RWPE1 (cell line): ENCODE measurements around the gene DMD.

Source experiments
- CTCF ChIA-PET: fragments of 350-600 bp; sonication (Branson Sonifier 250); formaldehyde crosslinking; extraction: SDS; loops from one replicate; lab custom pipeline; 2021; lab: Yijun Ruan, JAX
- POLR2A ChIA-PET: fragments of 400-600 bp; formaldehyde crosslinking; extraction: SDS; loops from one replicate; lab custom pipeline; 2020; ENCODE audit warnings: antibody characterized with exemption; ENCODE audit not compliant: low non-redundant PET; lab: Yijun Ruan, JAX
- DNase-seq: peaks from one replicate; pipeline ENCODE4 v3.0.0; 2012; ENCODE audit warnings: low spot score
- H3K27ac ChIP-seq: fragments of 450-650 bp; 2 replicates; pipeline ENCODE4 v1.5.1; 2017
- CTCF ChIP-seq: fragments of 450-650 bp; conservative IDR thresholded peaks from 2 replicates; pipeline ENCODE4 v1.5.1; 2017; ENCODE audit warnings: low read depth, mild to moderate bottlenecking

The DMD gene

GRCh38 chrX:31633349-31633748, 1578.0 kb downstream of the DMD start:
- TF ChIP-seq CTCF: no peak
- ChIA-PET CTCF (no interaction called here), POLR2A (no interaction called here)
- H3K27ac ChIP-seq: no peak overlapping the region
- DNase-seq: no peak

GRCh38 chrX:31629195-31629594, 1582.2 kb downstream of the DMD start:
- ChIA-PET POLR2A (no interaction called here), CTCF (no interaction called here)
- no peak for DNase-seq
- no peak overlapping the region for H3K27ac ChIP-seq
- no peak for TF ChIP-seq CTCF

GRCh38 chrX:31609130-31609529, 1602.2 kb downstream of the DMD start:
- peak; percentile 54 for DNase-seq
- ChIA-PET CTCF (no interaction called here), POLR2A (no interaction called here)
- no peak overlapping the region for H3K27ac ChIP-seq
- TF ChIP-seq CTCF: no peak

- ChIA-PET CTCF (interaction anchor here (0.6 kb wide), 1 partner anchor 250 kb away, joined by 3 read pairs; no protein-coding TSS in a partner anchor), POLR2A (no interaction called here)
- no peak for TF ChIP-seq CTCF
- no peak for DNase-seq
- no peak overlapping the region for H3K27ac ChIP-seq
Measured at GRCh38 chrX:31608638-31609037, 1602.7 kb downstream of the DMD start.

GRCh38 chrX:31606771-31607170, 1604.6 kb downstream of the DMD start:
- ChIA-PET POLR2A (no interaction called here), CTCF (no interaction called here)
- no peak overlapping the region for H3K27ac ChIP-seq
- no peak for TF ChIP-seq CTCF
- DNase-seq: peak; percentile 3

- DNase-seq: no peak
- CTCF ChIA-PET: no interaction called here
- POLR2A ChIA-PET: no interaction called here
- no peak for TF ChIP-seq CTCF
- H3K27ac ChIP-seq: no peak overlapping the region
Measured at GRCh38 chrX:31604629-31605221, 1606.6 kb downstream of the DMD start.
